ENCODE measurements around the gene EP400.

Gene EP400

GRCh38 chr12:132068250-132068649 is 118.5 kb downstream of the EP400 start:
- TF ChIP-seq ZFX (IDR thresholded peaks at IDR 0.05; ENCODE audit: borderline replicate concordance) (no peak), CTCF (IDR thresholded peaks at IDR 0.05) (no peak)
- no peak overlapping the region for H3K27ac ChIP-seq

- TF ChIP-seq CTCF (IDR thresholded peaks at IDR 0.05) (no peak), ZFX (IDR thresholded peaks at IDR 0.05; ENCODE audit: borderline replicate concordance) (no peak)
- H3K27ac ChIP-seq = no peak overlapping the region
Observed at GRCh38 chr12:132069336-132069985, 119.7 kb downstream of the EP400 start.

- H3K27ac ChIP-seq = no peak overlapping the region
- no peak for TF ChIP-seq CTCF (IDR thresholded peaks at IDR 0.05)
- no peak for TF ChIP-seq ZFX (IDR thresholded peaks at IDR 0.05; ENCODE audit: borderline replicate concordance)
Observed at GRCh38 chr12:132070298-132070697, 120.6 kb downstream of the EP400 start.

GRCh38 chr12:132071040-132071810 is 121.5 kb downstream of the EP400 start:
- TF ChIP-seq ZFX (IDR thresholded peaks at IDR 0.05; ENCODE audit: borderline replicate concordance) (no peak), CTCF (IDR thresholded peaks at IDR 0.05) (no peak)
- H3K27ac ChIP-seq = no peak overlapping the region

GRCh38 chr12:132071830-132072384 is 122.2 kb downstream of the EP400 start:
- H3K27ac ChIP-seq = no peak overlapping the region
- TF ChIP-seq ZFX (IDR thresholded peaks at IDR 0.05; ENCODE audit: borderline replicate concordance) = no peak
- no peak for TF ChIP-seq CTCF (IDR thresholded peaks at IDR 0.05)

- H3K27ac ChIP-seq = no peak overlapping the region
- no peak for TF ChIP-seq CTCF (IDR thresholded peaks at IDR 0.05)
- no peak for TF ChIP-seq ZFX (IDR thresholded peaks at IDR 0.05; ENCODE audit: borderline replicate concordance)
Observed at GRCh38 chr12:132074216-132074615, 124.5 kb downstream of the EP400 start.
